DND-41 (cell line): ENCODE measurements around the gene GMPR.

ENCODE experiments used
- CTCF ChIP-seq: IDR thresholded peaks from 2 replicates; pipeline ENCODE4 v1.5.1; 2012; ENCODE audit warnings: borderline replicate concordance, low read length, moderate library complexity, mild to moderate bottlenecking; ENCODE audit not compliant: poor library complexity, severe bottlenecking; ENCODE audit errors: extremely low read depth
- EZH2 ChIP-seq: IDR thresholded peaks from 3 replicates; pipeline ENCODE4 v1.6.1; 2012; ENCODE audit warnings: borderline replicate concordance, low read depth, mild to moderate bottlenecking, moderate library complexity, low read length, inconsistent platforms; ENCODE audit not compliant: severe bottlenecking

- no peak for TF ChIP-seq CTCF
- TF ChIP-seq EZH2, result no peak
These were observed 11.6 kb downstream of the GMPR start for GRCh38 chr6:16249971-16250370.
